PC-3 (cell line): ENCODE results near the gene BTNL3. TPM values are rescaled to one million over a fixed set of nuclear protein-coding genes. Genes with fewer than 3 reads are reported as not detected.
A peak's percentile ranks its signal among the peaks of the same experiment; 100 is the strongest.

ENCODE experiments used
- ATAC-seq: fragments of 200-7000 bp; cut with Tn5 transposase; 2 replicates; pipeline ENCODE4 v1.9.1; 2020; ENCODE audit warnings: mild to moderate bottlenecking, moderate library complexity
- BruUV-seq: library from RNA; stranded (reverse); fragments of 400-500 nt; replicated peaks from 2 replicates; lab custom pipeline; 2021; lab: Mats Ljungman, UMichigan
- CTCF ChIA-PET: fragments of 300-600 bp; sonication (Branson Sonifier 250); formaldehyde crosslinking; loops from one replicate; lab custom pipeline; 2022; ENCODE audit warnings: antibody characterized with exemption; lab: Charles Lee
- POLR2A ChIA-PET: fragments of 300-600 bp; sonication (Branson Sonifier 250); formaldehyde crosslinking; loops from one replicate; lab custom pipeline; 2022; ENCODE audit warnings: antibody characterized with exemption; ENCODE audit not compliant: unreplicated experiment; lab: Charles Lee
- DNase-seq: peaks from one replicate; pipeline ENCODE4 v3.0.0-alpha.2; 2015
- H2AFZ ChIP-seq: fragments of 300-600 bp; sonication (generic); 2 replicates; pipeline ENCODE4 v1.6.0; 2016; ENCODE audit warnings: antibody characterized with exemption, low read length
- H3F3A ChIP-seq: fragments of 300-600 bp; sonication (generic); one replicate; pipeline ENCODE4 v1.6.0; 2017; ENCODE audit warnings: antibody characterized with exemption, low read length, control low read depth, mild to moderate bottlenecking; ENCODE audit not compliant: unreplicated experiment
- H3K27ac ChIP-seq: fragments of 300-600 bp; sonication (generic); 2 replicates; pipeline ENCODE4 v1.5.1; 2016; ENCODE audit warnings: mild to moderate bottlenecking, low read length
- H3K27me3 ChIP-seq: fragments of 300-600 bp; sonication (generic); 2 replicates; pipeline ENCODE4 v1.6.1; 2016; ENCODE audit warnings: low read length, mixed read lengths
- H3K36me3 ChIP-seq: fragments of 300-600 bp; sonication (generic); 2 replicates; pipeline ENCODE4 v1.6.1; 2016; ENCODE audit warnings: low read depth, mixed run types, low read length, mixed read lengths
- H3K4me1 ChIP-seq: fragments of 300-600 bp; sonication (generic); 2 replicates; pipeline ENCODE4 v1.5.1; 2016; ENCODE audit warnings: low read length; ENCODE audit not compliant: insufficient read depth
- H3K4me2 ChIP-seq: fragments of 300-600 bp; sonication (generic); 2 replicates; pipeline ENCODE4 v1.6.0; 2016; ENCODE audit warnings: low read length
- H3K4me3 ChIP-seq: fragments of 300-600 bp; sonication (generic); 2 replicates; pipeline ENCODE4 v1.5.1; 2016; ENCODE audit warnings: mild to moderate bottlenecking, low read length, mixed read lengths
- H3K79me2 ChIP-seq: fragments of 300-600 bp; sonication (generic); 2 replicates; pipeline ENCODE4 v1.6.1; 2017; ENCODE audit warnings: low read length, mixed read lengths
- H3K9ac ChIP-seq: fragments of 300-600 bp; sonication (generic); 2 replicates; pipeline ENCODE4 v1.6.0; 2016; ENCODE audit warnings: mild to moderate bottlenecking, low read length
- H3K9me2 ChIP-seq: fragments of 300-600 bp; sonication (generic); replicated peaks from 2 replicates; pipeline ENCODE4 v1.6.1; 2016; ENCODE audit warnings: mixed run types, low read length, mixed read lengths
- H3K9me3 ChIP-seq: fragments of 300-600 bp; sonication (generic); 2 replicates; pipeline ENCODE4 v1.6.1; 2016; ENCODE audit warnings: low read length, mixed read lengths
- H4K20me1 ChIP-seq: fragments of 300-600 bp; sonication (generic); 2 replicates; pipeline ENCODE4 v1.6.1; 2016; ENCODE audit warnings: low read length, mixed read lengths
- EZH2 ChIP-seq: fragments of 300-600 bp; sonication (generic); IDR thresholded peaks from one replicate; pipeline ENCODE4 v1.6.1; 2017; ENCODE audit warnings: antibody characterized with exemption, mild to moderate bottlenecking, low read length; ENCODE audit not compliant: unreplicated experiment
- EZH2phosphoT487 ChIP-seq: fragments of 300-600 bp; sonication (generic); IDR thresholded peaks from 2 replicates; pipeline ENCODE4 v1.6.1; 2018; ENCODE audit warnings: mild to moderate bottlenecking, antibody characterized with exemption, low read length, borderline replicate concordance
- intact Hi-C: fragments of 100-400 bp; cut with micrococcal nuclease; formaldehyde crosslinking; loops from 2 replicates; pipeline ENCODE4 v1.9.0; 2023
- total RNA-seq: library from RNA; depleted of rRNA; stranded (reverse); fragments of >200 nt; gene quantifications from 2 replicates; pipeline ENCODE4 v1.2.3, GENCODE V29; 2014
- TF ChIP-seq, protein P1 (sequence below): fragments of 300-600 bp; sonication (generic); conservative IDR thresholded peaks from 2 replicates; pipeline ENCODE4 v1.5.1; 2017; ENCODE audit warnings: antibody characterized with exemption, low read depth, mild to moderate bottlenecking, low read length

The BTNL3 gene
- total RNA-seq, 1 experiment from 2014 or later, result not detected

DNA sequence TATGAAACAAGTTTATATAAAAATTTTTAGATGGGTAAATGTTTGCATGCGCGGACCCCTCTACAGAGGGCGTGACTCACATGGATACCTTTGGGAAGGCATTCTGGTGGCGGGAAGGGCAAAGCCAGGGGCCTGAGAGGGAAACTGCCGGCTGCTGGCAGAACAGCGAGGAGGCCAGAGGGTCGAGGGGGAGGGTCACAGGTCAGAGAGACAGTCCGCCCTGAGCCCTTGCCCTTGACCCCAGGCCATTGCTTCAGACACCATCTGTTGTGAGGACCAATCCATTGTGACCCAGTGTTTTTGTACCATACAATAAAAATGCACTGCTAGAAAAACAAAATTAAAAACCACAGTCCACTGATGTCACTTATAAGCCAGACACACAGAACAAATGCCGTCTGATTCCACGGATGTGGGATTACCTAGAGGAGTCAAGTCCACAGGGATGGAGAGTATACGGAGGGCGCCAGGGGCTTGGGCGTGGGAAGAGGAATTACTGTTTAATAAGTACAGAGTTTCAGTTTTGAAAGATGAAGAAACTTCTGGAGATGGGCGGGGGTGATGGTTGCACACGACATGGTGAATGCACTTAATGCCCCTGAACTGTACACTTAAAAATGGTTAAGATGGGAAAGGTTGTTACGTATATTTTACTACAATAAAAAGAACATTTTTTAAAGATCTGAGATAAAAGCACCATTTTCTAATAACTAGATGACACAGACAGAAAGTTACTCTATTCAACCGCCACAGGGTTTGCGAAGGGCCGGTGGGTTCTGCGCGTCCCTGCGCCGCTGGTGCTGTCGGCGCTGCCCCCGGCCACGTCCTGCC is 63.4 kb downstream of the BTNL3 start:
- Histone ChIP-seq H4K20me1 (no peaks in the 10 kb centered on the region), H2AFZ (peak overlapping the region; percentile 84), H3F3A (no peaks in the 10 kb centered on the region), H3K4me2 (peak overlapping the region; percentile 77), H3K36me3 (no peaks in the 10 kb centered on the region), H3K27ac (no peak overlapping the region), H3K4me1 (0 out of 2 replicates have a peak, but pooled peaks cover 3% of the 10 kb centered on the region), H3K9ac (no peak overlapping the region), H3K9me3 (no peaks in the 10 kb centered on the region), H3K79me2 (no peaks in the 10 kb centered on the region), H3K27me3 (peaks cover 36% of the 10 kb centered on the region), H3K9me2 (no peaks in the 10 kb centered on the region), H3K4me3 (peak overlapping the region; percentile 74)
- no peak for ATAC-seq
- intact Hi-C loops, result loop anchor here (5.0 kb wide), 1 partner anchor 120 kb away; no protein-coding TSS in a partner anchor
- ChIA-PET POLR2A (no interaction called here), CTCF (no interaction called here)
- no TSS peak for BruUV-seq
- TF ChIP-seq, protein P1, sequence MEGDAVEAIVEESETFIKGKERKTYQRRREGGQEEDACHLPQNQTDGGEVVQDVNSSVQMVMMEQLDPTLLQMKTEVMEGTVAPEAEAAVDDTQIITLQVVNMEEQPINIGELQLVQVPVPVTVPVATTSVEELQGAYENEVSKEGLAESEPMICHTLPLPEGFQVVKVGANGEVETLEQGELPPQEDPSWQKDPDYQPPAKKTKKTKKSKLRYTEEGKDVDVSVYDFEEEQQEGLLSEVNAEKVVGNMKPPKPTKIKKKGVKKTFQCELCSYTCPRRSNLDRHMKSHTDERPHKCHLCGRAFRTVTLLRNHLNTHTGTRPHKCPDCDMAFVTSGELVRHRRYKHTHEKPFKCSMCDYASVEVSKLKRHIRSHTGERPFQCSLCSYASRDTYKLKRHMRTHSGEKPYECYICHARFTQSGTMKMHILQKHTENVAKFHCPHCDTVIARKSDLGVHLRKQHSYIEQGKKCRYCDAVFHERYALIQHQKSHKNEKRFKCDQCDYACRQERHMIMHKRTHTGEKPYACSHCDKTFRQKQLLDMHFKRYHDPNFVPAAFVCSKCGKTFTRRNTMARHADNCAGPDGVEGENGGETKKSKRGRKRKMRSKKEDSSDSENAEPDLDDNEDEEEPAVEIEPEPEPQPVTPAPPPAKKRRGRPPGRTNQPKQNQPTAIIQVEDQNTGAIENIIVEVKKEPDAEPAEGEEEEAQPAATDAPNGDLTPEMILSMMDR, result no peak
- no peak for DNase-seq

DNA sequence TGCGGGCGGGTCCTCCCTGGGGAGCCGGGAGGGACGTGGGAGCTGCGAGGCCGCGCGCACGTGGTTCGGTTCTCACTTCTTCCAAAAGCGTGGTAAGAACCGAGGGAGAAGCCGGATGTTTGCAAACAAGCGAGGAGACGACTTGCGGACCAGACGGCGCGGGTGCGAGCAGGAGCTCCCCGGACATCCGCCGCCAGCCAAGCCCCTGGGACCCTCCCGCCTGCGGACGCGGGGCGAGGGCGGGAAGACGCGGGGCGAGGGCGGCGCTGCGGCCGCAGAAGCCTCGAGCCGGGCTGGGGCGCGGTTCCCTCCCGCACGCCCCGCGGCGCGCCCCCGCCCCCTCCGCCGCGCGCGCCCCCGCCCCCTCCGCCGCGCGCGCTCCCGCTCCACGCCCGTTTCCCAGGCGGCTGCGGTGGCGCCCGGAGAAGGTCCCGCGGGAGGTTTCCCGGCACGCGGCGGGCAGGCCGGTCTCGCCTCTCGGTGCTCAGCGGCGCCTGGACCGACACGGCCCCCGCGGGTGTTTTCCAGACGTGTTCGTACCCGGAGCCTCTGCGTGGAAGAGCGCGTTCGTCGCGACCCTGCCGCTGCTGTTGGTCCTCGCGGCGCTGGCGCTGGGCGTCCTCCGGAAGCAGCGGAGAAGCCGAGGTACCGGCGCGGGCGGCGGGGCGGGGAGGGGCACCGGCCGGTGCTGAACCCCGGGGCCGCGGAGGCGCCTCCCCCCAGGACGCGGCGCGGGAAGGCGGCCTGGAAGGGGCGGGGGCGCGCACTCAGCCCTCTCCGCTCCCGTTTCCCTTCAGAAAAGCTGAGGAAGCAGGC is 64.2 kb downstream of the BTNL3 start:
- Histone ChIP-seq H3K9ac (peak overlapping the region; percentile 45; the same call in 1 of the 2 replicates), H3K27ac (no peak overlapping the region), H3K4me3 (peak overlapping the region; percentile 74), H3K79me2 (no peaks in the 10 kb centered on the region), H4K20me1 (no peaks in the 10 kb centered on the region), H3K4me1 (0 out of 2 replicates have a peak, but pooled peaks cover 3% of the 10 kb centered on the region), H3K9me3 (no peaks in the 10 kb centered on the region), H3K27me3 (peaks cover 29% of the 10 kb centered on the region), H3F3A (no peaks in the 10 kb centered on the region), H3K36me3 (no peaks in the 10 kb centered on the region), H3K4me2 (peak overlapping the region; percentile 91), H2AFZ (peak overlapping the region; percentile 94), H3K9me2 (no peaks in the 10 kb centered on the region)
- intact Hi-C loops, result loop anchor here (5.0 kb wide), 1 partner anchor 119 kb away; no protein-coding TSS in a partner anchor
- ChIA-PET POLR2A (no interaction called here), CTCF (no interaction called here)
- TF ChIP-seq EZH2, result no peak
- TF ChIP-seq EZH2phosphoT487, result no peak
- TF ChIP-seq, protein P1, result no peak
- DNase-seq (peak; percentile 21), ATAC-seq (peak; percentile 56)
- BruUV-seq, result no TSS peak
